Neural cell (in vitro differentiated cells): ENCODE measurements around the gene CHST6.

Source experiments
- CTCF ChIP-seq: fragments of 450-650 bp; IDR thresholded peaks from 2 replicates; pipeline ENCODE4 v1.5.1; 2014; ENCODE audit warnings: antibody characterized with exemption, mild to moderate bottlenecking, moderate library complexity; ENCODE audit not compliant: poor library complexity, severe bottlenecking
- EP300 ChIP-seq: fragments of 450-650 bp; conservative IDR thresholded peaks from 2 replicates; pipeline ENCODE4 v1.6.1; 2014; ENCODE audit warnings: antibody characterized with exemption, mild to moderate bottlenecking, moderate library complexity; ENCODE audit not compliant: poor library complexity, severe bottlenecking

DNA sequence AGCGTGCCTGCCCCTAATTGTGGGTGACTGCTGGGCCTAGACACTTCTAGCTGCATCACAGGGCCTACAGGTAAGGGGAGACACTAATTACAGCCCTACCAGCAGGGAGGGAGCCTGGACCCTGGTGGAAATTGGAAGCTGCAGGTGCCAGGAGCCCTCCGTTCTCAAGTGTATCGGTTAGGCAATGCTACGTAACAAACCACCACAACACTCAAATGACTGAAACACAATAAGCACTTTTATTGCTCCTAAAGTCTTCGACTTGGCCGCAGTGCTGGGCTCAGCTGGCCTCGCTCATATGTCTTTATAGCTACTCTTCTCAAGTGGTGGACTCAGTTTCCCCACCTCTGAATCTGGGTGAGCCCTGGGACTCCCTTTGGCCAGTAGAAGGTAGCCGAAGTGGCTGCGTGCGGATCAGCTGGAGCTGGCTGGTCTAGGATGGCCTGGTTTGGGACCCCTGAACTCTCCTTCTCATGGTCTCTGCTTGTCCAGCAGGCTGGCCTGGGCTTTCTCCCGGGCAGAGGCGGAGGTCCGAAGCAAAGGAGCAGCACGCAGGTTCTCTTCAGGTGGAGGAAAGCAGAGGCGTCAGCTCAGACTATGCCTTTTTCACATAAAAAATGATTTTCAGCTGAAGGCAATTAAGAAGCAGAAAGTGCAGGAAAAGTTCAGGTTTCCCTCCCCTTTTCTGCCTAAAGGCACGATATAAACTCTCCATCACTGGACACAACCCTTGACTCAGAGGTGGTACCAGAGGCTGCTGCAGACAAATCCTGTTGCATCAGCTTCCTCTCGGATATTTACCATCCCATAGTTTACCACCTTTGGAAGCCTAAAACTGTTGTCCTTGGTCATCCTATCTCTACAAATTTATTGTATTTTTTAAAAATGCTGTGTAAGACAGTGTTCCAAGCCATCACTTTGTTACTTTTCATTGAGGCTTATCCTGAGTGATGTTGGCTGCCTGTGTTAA is 22.0 kb downstream of the CHST6 start:
- TF ChIP-seq CTCF: no peak
- no peak for TF ChIP-seq EP300
